ENCODE results near the gene SORBS1. TPM values are rescaled to one million over a fixed set of nuclear protein-coding genes. Genes with fewer than 3 reads are reported as not detected.

SORBS1 gene
- total RNA-seq, 1 experiment from 2014 or later, result 39.9 TPM

- no peak for TF ChIP-seq CTCF (IDR thresholded peaks at IDR 0.05)
Measured at GRCh38 chr10:95543459-95543858, 17.7 kb downstream of the SORBS1 start (continued).

- Mint-ChIP-seq H3K4me1 (peaks cover 69% of the 10 kb centered on the region), H3K36me3 (no peaks in the 10 kb centered on the region), H3K9me3 (peaks cover 3% of the 10 kb centered on the region; the same call in 1 of the 2 replicates), H3K27me3 (ENCODE audit: low read depth) (no peaks in the 10 kb centered on the region), H3K4me3 (no peak overlapping the region), H3K27ac (no peak overlapping the region)
- no peak for DNase-seq (ENCODE audit: low spot score)
- no peak for ATAC-seq
- TF ChIP-seq ZNF416 (CRISPR knock-in tag; IDR thresholded peaks at IDR 0.05), result no peak
- TF ChIP-seq CDX4 (CRISPR knock-in tag; IDR thresholded peaks at IDR 0.05; ENCODE audit: borderline replicate concordance), result no peak
- no peak for TF ChIP-seq ZNF138 (CRISPR knock-in tag; conservative IDR thresholded peaks at IDR 0.05)
- TF ChIP-seq MXD4 (CRISPR knock-in tag; IDR thresholded peaks at IDR 0.05; ENCODE audit: borderline replicate concordance), result no peak
- TF ChIP-seq E2F4 (CRISPR knock-in tag; IDR thresholded peaks at IDR 0.05; ENCODE audit: borderline replicate concordance, low read depth), result no peak
- TF ChIP-seq ZMAT4 (CRISPR knock-in tag; IDR thresholded peaks at IDR 0.05), result no peak
- TF ChIP-seq JUN (CRISPR knock-in tag; IDR thresholded peaks at IDR 0.05), result no peak
- no peak for TF ChIP-seq ATF2 (CRISPR knock-in tag; IDR thresholded peaks at IDR 0.05; ENCODE audit: borderline replicate concordance, low read depth)
- TF ChIP-seq ZNF317 (CRISPR knock-in tag; IDR thresholded peaks at IDR 0.05; ENCODE audit: borderline replicate concordance, low read depth), result no peak
- no peak for TF ChIP-seq ELF4 (CRISPR knock-in tag; IDR thresholded peaks at IDR 0.05; ENCODE audit: low read depth)
- TF ChIP-seq ESRRA (CRISPR knock-in tag; IDR thresholded peaks at IDR 0.05; ENCODE audit: borderline replicate concordance), result no peak
- TF ChIP-seq ZNF671 (CRISPR knock-in tag; IDR thresholded peaks at IDR 0.05), result no peak
- no peak for TF ChIP-seq NR3C1 (CRISPR knock-in tag; conservative IDR thresholded peaks at IDR 0.05; ENCODE audit: low read depth)
- CTCF ChIA-PET, result no interaction called here
- POLR2A ChIA-PET, result no interaction called here
Measured at GRCh38 chr10:95542761-95543160, 18.4 kb downstream of the SORBS1 start.

- CTCF ChIA-PET, result no interaction called here
- H3K9me3 Mint-ChIP-seq, result peaks cover 3% of the 10 kb centered on the region; the same call in 1 of the 2 replicates
- H3K36me3 Mint-ChIP-seq, result no peaks in the 10 kb centered on the region
- TF ChIP-seq AR (CRISPR knock-in tag; IDR thresholded peaks at IDR 0.05) (no peak), ZNF232 (CRISPR knock-in tag; IDR thresholded peaks at IDR 0.05) (no peak), ATF3 (CRISPR knock-in tag; conservative IDR thresholded peaks at IDR 0.05) (no peak), ETV6 (CRISPR knock-in tag; IDR thresholded peaks at IDR 0.05) (no peak), SMAD3 (CRISPR knock-in tag; IDR thresholded peaks at IDR 0.05; ENCODE audit: borderline replicate concordance) (no peak)
- H3K27me3 Mint-ChIP-seq (ENCODE audit: low read depth), result no peaks in the 10 kb centered on the region
- ATAC-seq (no peak), DNase-seq (ENCODE audit: low spot score) (no peak)
- peaks cover 65% of the 10 kb centered on the region for H3K4me1 Mint-ChIP-seq
- POLR2A ChIA-PET, result no interaction called here
- no peak overlapping the region for H3K27ac Mint-ChIP-seq
- H3K4me3 Mint-ChIP-seq, result no peak overlapping the region
Measured at GRCh38 chr10:95542330-95542729, 18.8 kb downstream of the SORBS1 start.

All from WTC11 (cell line).